Measurements from ENCODE around the gene G2E3. TPM values are rescaled to one million over a fixed set of nuclear protein-coding genes. Genes with fewer than 3 reads are reported as not detected.

The G2E3 gene
- total RNA-seq, 1 experiment from 2014 or later = 34.1 TPM

GRCh38 chr14:30621354-30621939 lies 62.5 kb downstream of the G2E3 start:
- Mint-ChIP-seq H3K27me3 (ENCODE audit: insufficient read depth, unreplicated experiment) (no peaks in the 10 kb centered on the region), H3K36me3 (ENCODE audit: insufficient read depth, unreplicated experiment) (peaks cover 26% of the 10 kb centered on the region), H3K9me3 (ENCODE audit: unreplicated experiment) (peaks cover 7% of the 10 kb centered on the region), H3K27ac (ENCODE audit: low read depth, unreplicated experiment) (peak overlapping the region; percentile 99), H3K4me1 (ENCODE audit: insufficient read depth, unreplicated experiment) (peaks cover 24% of the 10 kb centered on the region), H3K4me3 (ENCODE audit: unreplicated experiment) (peak overlapping the region; percentile 98)
- no peak for TF ChIP-seq CTCF (IDR thresholded peaks at IDR 0.05; ENCODE audit: unreplicated experiment)
- intact Hi-C loops (cut with micrococcal nuclease) = no loop called here
- BruUV-seq (replicated peaks) = TSS peak; percentile 97
- CTCF ChIA-PET = interaction anchor here (0.5 to 4.6 kb wide), 6 partner anchors 11 to 1079 kb away, joined by 3 to 35 read pairs (median 4); no protein-coding TSS in a partner anchor
- POLR2A ChIA-PET = interaction anchor here (0.5 to 5.4 kb wide), 25 partner anchors 9 to 991 kb away, joined by 3 to 138 read pairs (median 5); partner anchors contain the start of gene G2E3
- DNase-seq (ENCODE audit: unreplicated experiment) = no peak

DNA sequence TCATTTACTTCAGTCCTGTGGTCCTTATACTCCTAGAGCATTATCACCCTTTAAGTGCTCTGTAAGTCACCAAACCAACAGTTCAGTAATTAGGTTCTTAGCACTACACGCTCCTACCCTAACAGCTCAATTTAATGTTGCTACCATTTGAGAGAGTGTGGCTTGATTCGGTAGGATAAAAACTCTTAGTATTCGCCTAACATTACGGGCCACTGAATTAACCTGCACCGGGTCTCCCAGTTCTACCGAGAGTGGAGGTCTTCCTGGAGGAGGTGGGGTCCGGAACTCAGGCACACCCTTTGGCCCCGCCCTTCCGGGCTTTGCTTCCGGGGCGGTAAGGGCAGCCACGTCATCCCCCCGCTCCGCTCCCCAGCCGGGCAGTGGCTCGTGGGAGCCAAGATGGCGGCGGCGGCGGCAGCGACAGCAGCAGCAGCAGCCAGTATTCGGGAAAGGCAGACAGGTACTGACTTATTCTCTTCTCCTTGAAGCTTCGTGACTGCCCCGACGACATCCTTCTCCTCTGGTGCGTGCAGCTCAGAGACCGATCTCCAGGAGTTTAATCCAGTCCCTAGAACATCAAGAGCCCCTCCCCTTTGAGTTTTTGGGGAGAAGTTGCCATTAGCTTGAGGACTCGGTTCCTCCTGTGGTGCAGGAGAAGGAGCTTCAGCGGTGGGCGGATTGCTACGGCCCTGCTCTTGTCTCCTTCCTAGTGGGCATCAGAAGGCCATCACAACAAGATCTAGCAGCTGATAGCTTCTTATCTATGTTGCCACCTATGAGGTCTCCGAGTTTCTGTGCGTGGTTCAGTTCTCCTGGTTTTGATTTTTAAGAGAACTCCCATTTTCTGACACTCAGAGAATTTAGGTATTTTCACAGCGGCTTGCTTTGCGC lies 63.2 kb downstream of the G2E3 start, which contains the start of gene SCFD1:
Gene SCFD1, plus strand, starts transcription at position 380 of the 891 bp plus-strand sequence. Its CDS starts 20 bp downstream, at position 400.
- no peak for TF ChIP-seq CTCF (IDR thresholded peaks at IDR 0.05; ENCODE audit: unreplicated experiment)
- Mint-ChIP-seq H3K9me3 (ENCODE audit: unreplicated experiment) (peaks cover 7% of the 10 kb centered on the region), H3K4me3 (ENCODE audit: unreplicated experiment) (peak within 1 kb of the TSS; percentile 98), H3K27me3 (ENCODE audit: insufficient read depth, unreplicated experiment) (no peaks in the 10 kb centered on the region), H3K27ac (ENCODE audit: low read depth, unreplicated experiment) (peak within 1 kb of the TSS; percentile 99), H3K36me3 (ENCODE audit: insufficient read depth, unreplicated experiment) (peaks cover 24% of the 10 kb centered on the region), H3K4me1 (ENCODE audit: insufficient read depth, unreplicated experiment) (peaks cover 24% of the 10 kb centered on the region)
- POLR2A ChIA-PET = interaction anchor here (0.5 to 5.4 kb wide), 38 partner anchors 8 to 1950 kb away, joined by 3 to 138 read pairs (median 4); partner anchors contain the start of gene G2E3
- CTCF ChIA-PET = interaction anchor here (0.5 to 4.6 kb wide), 8 partner anchors 12 to 1504 kb away, joined by 3 to 35 read pairs (median 3); no protein-coding TSS in a partner anchor
- intact Hi-C loops (cut with micrococcal nuclease) = no loop called here
- peak; percentile 90 for DNase-seq (ENCODE audit: unreplicated experiment)
- BruUV-seq (replicated peaks) = no TSS peak

- no peak for TF ChIP-seq CTCF (IDR thresholded peaks at IDR 0.05; ENCODE audit: unreplicated experiment)
- no peak for DNase-seq (ENCODE audit: unreplicated experiment)
- H3K4me1 Mint-ChIP-seq (ENCODE audit: insufficient read depth, unreplicated experiment) = peaks cover 32% of the 10 kb centered on the region
- CTCF ChIA-PET = interaction anchor here (0.5 to 4.6 kb wide), 2 partner anchors 13 to 837 kb away, joined by 3 to 35 read pairs; no protein-coding TSS in a partner anchor
- H3K27me3 Mint-ChIP-seq (ENCODE audit: insufficient read depth, unreplicated experiment) = no peaks in the 10 kb centered on the region
- peak overlapping the region; percentile 98 for H3K4me3 Mint-ChIP-seq (ENCODE audit: unreplicated experiment)
- BruUV-seq (replicated peaks) = no TSS peak
- POLR2A ChIA-PET = interaction anchor here (0.6 to 5.4 kb wide), 15 partner anchors 9 to 282 kb away, joined by 3 to 138 read pairs (median 9); partner anchors contain the start of gene G2E3
- peaks cover 7% of the 10 kb centered on the region for H3K9me3 Mint-ChIP-seq (ENCODE audit: unreplicated experiment)
- intact Hi-C loops (cut with micrococcal nuclease) = no loop called here
- peak overlapping the region; percentile 99 for H3K27ac Mint-ChIP-seq (ENCODE audit: low read depth, unreplicated experiment)
- peaks cover 33% of the 10 kb centered on the region for H3K36me3 Mint-ChIP-seq (ENCODE audit: insufficient read depth, unreplicated experiment)
Measured at GRCh38 chr14:30623412-30624131, 64.6 kb downstream of the G2E3 start.

Data from MCF 10A (cell line).